HepG2 (cell line): ENCODE results near the gene YTHDF1. TPM values are rescaled to one million over a fixed set of nuclear protein-coding genes. Genes with fewer than 3 reads are reported as not detected.
A peak's percentile ranks its signal among the peaks of the same experiment; 100 is the strongest.

Source experiments
- AKNA ChIP-seq: sonication (generic); formaldehyde crosslinking; IDR thresholded peaks from 2 replicates; pipeline ENCODE4 v1.4.0; 2020; ENCODE audit warnings: missing genetic modification reagents, borderline replicate concordance
- ATRX ChIP-seq: sonication (generic); formaldehyde crosslinking; IDR thresholded peaks from 2 replicates; pipeline ENCODE4 v1.4.0; 2020; ENCODE audit warnings: missing genetic modification reagents, borderline replicate concordance
- CEBPB ChIP-seq: IDR thresholded peaks from 2 replicates; pipeline ENCODE4 v1.6.1; 2011; ENCODE audit warnings: low read depth, low read length, improper control_type of control experiment, borderline replicate concordance
- EHMT2 ChIP-seq: fragments of 200-600 bp; sonication (generic); IDR thresholded peaks from 2 replicates; pipeline ENCODE4 v1.7.0; 2017; ENCODE audit warnings: antibody characterized with exemption, low read depth, low read length, borderline replicate concordance
- ELK4 ChIP-seq: sonication (generic); formaldehyde crosslinking; IDR thresholded peaks from 2 replicates; pipeline ENCODE4 v1.9.0; 2021; ENCODE audit warnings: missing genetic modification reagents, borderline replicate concordance
- GMEB2 ChIP-seq: IDR thresholded peaks from 2 replicates; pipeline ENCODE4 v1.6.1; 2016; ENCODE audit warnings: missing biosample characterization, missing genetic modification reagents, low read depth
- NCOA1 ChIP-seq: sonication (generic); formaldehyde crosslinking; IDR thresholded peaks from 2 replicates; pipeline ENCODE4 v1.9.0; 2021; ENCODE audit warnings: missing genetic modification reagents
- NFATC3 ChIP-seq: sonication (generic); formaldehyde crosslinking; IDR thresholded peaks from 2 replicates; pipeline ENCODE4 v1.5.1; 2020; ENCODE audit warnings: mild to moderate bottlenecking, missing genetic modification reagents
- NFYB ChIP-seq: sonication (generic); formaldehyde crosslinking; IDR thresholded peaks from 2 replicates; pipeline ENCODE4 v1.4.0; 2020; ENCODE audit warnings: missing genetic modification reagents
- PBX2 ChIP-seq: IDR thresholded peaks from 2 replicates; pipeline ENCODE4 v1.6.1; 2016; ENCODE audit warnings: control low read depth
- RBFOX2 ChIP-seq: fragments of 200-400 bp; formaldehyde crosslinking; IDR thresholded peaks from 2 replicates; pipeline ENCODE4 v1.6.1; 2017; ENCODE audit warnings: low read depth, mild to moderate bottlenecking, low read length
- RFXAP ChIP-seq: sonication (generic); formaldehyde crosslinking; IDR thresholded peaks from 2 replicates; pipeline ENCODE4 v1.4.0; 2020; ENCODE audit warnings: missing genetic modification reagents, borderline replicate concordance
- SKI ChIP-seq: fragments of 450-650 bp; IDR thresholded peaks from one replicate; pipeline ENCODE4 v1.6.1; 2018; ENCODE audit warnings: mild to moderate bottlenecking; ENCODE audit not compliant: partially characterized antibody
- XBP1 ChIP-seq: sonication (generic); formaldehyde crosslinking; IDR thresholded peaks from 2 replicates; pipeline ENCODE4 v1.5.0; 2020; ENCODE audit warnings: missing genetic modification reagents
- YEATS4 ChIP-seq: sonication (generic); formaldehyde crosslinking; IDR thresholded peaks from 2 replicates; pipeline ENCODE4 v1.4.0; 2020; ENCODE audit warnings: missing genetic modification reagents, borderline replicate concordance
- ZFP37 ChIP-seq: sonication (generic); formaldehyde crosslinking; IDR thresholded peaks from 2 replicates; pipeline ENCODE4 v1.4.0; 2020; ENCODE audit warnings: missing genetic modification reagents, borderline replicate concordance
- ZNF224 ChIP-seq: sonication (generic); formaldehyde crosslinking; IDR thresholded peaks from 2 replicates; pipeline ENCODE4 v1.5.0; 2020; ENCODE audit warnings: mild to moderate bottlenecking, missing genetic modification reagents
- polyA plus RNA-seq, 8 experiments: library from polyadenylated mRNA; depleted of rRNA in 3 of 8; stranded (reverse) in 7 of 8; unstranded in 1 of 8; fragments of >200 nt; fragmentation: Illumina TruSeq in 4 of 8; extraction: Trizol in 4 of 8; gene quantifications; 2 replicates each; pipeline versions ENCODE4 v1.2.1 to v1.2.3, GENCODE V29; 2011 to 2016; ENCODE audit warnings: low read depth in 4 of 8, missing spikeins in 1 of 8, mixed read lengths in 1 of 8; ENCODE audit not compliant: insufficient read depth in 1 of 8
- total RNA-seq, 5 experiments: library from RNA; depleted of rRNA; stranded (reverse); fragments of >200 nt; fragmentation: Illumina TruSeq; extraction: Trizol; gene quantifications; 2 replicates each; pipeline ENCODE4 v1.2.3, GENCODE V29; 2016; ENCODE audit warnings: low read depth in 1 of 5

Gene YTHDF1
- total and polyA plus RNA-seq, 2 of the 13 experiments (the other 11 are each of a cell fraction or from before 2014, with no cell fraction given), result 34.5 to 37.7 TPM

GRCh38 chr20:63216041-63216848 is at the start of gene YTHDF1 (continued):
- TF ChIP-seq AKNA (CRISPR knock-in tag), result peak; percentile 98; the same call in 1 of the 2 replicates
- peak; percentile 41; the same call in 1 of the 2 replicates for TF ChIP-seq ELK4 (CRISPR knock-in tag)
- peak; percentile 59; the same call in 1 of the 2 replicates for TF ChIP-seq CEBPB
- TF ChIP-seq EHMT2, result no peak
- TF ChIP-seq ZNF224 (CRISPR knock-in tag), result peak; percentile 87
- peak; percentile 92 for TF ChIP-seq YEATS4
- TF ChIP-seq XBP1 (CRISPR knock-in tag), result 0 out of 2 replicates have a peak, but pooled peaks have one; percentile 61
- peak; percentile 97 for TF ChIP-seq ZFP37 (CRISPR knock-in tag)
- TF ChIP-seq NCOA1, result 0 out of 2 replicates have a peak, but pooled peaks have one; percentile 47
- peak; percentile 62; the same call in 1 of the 2 replicates for TF ChIP-seq RFXAP (CRISPR knock-in tag)
- TF ChIP-seq SKI, result peak; percentile 94
- TF ChIP-seq NFYB (CRISPR knock-in tag), result peak; percentile 26; the same call in 1 of the 2 replicates
- TF ChIP-seq PBX2, result no peak
- TF ChIP-seq GMEB2 (CRISPR knock-in tag), result peak; percentile 86
- peak; percentile 85 for TF ChIP-seq RBFOX2
- no peak for TF ChIP-seq ATRX (CRISPR knock-in tag)
- 0 out of 2 replicates have a peak, but pooled peaks have one; percentile 66 for TF ChIP-seq NFATC3
